Suprapubic skin (tissue), 4 donors: ENCODE data around the gene C14orf93. TPM values are rescaled to one million over a fixed set of nuclear protein-coding genes. Genes with fewer than 3 reads are reported as not detected.

Experiments
- DNase-seq, 2 donors: peaks; one replicate each; pipeline ENCODE4 v3.0.0-alpha.2; 2019; ENCODE audit warnings: low spot score in 2 of 2
- H3K27ac ChIP-seq: fragments of 200-600 bp; sonication (generic); one replicate; pipeline ENCODE4 v1.5.1; 2019
- H3K27me3 ChIP-seq: fragments of 200-600 bp; sonication (generic); one replicate; pipeline ENCODE4 v1.5.1; 2019
- H3K36me3 ChIP-seq: fragments of 200-600 bp; sonication (generic); one replicate; pipeline ENCODE4 v1.5.1; 2019
- H3K4me1 ChIP-seq: fragments of 200-600 bp; sonication (generic); one replicate; pipeline ENCODE4 v1.5.1; 2019
- H3K4me3 ChIP-seq: fragments of 200-600 bp; sonication (generic); one replicate; pipeline ENCODE4 v1.5.1; 2019; ENCODE audit warnings: mild to moderate bottlenecking
- H3K9me3 ChIP-seq: fragments of 200-600 bp; sonication (generic); one replicate; pipeline ENCODE4 v1.5.1; 2019
- EP300 ChIP-seq: sonication (generic); formaldehyde crosslinking; IDR thresholded peaks from one replicate; pipeline ENCODE4 v1.6.1; 2017; ENCODE audit warnings: antibody characterized with exemption
- POLR2A ChIP-seq, 2 donors: fragments of 450-650 bp; IDR thresholded peaks; one replicate each; pipeline ENCODE4 v1.6.1; 2017; ENCODE audit warnings: antibody characterized with exemption in 2 of 2, mild to moderate bottlenecking in 2 of 2, moderate library complexity in 2 of 2
- POLR2AphosphoS5 ChIP-seq, 3 donors: sonication (generic); formaldehyde crosslinking; IDR thresholded peaks; one replicate each; pipeline ENCODE4 v1.6.1; 2017; ENCODE audit warnings: antibody characterized with exemption in 3 of 3
- WGBS: methylation state at CpG from one replicate; pipeline ENCODE4 v1.1.5; 2018; 5-methylcytosine and 5-hydroxymethylcytosine counted together
- total RNA-seq, 4 donors: library from RNA; depleted of rRNA; stranded (reverse); fragments of >200 nt; gene quantifications; one replicate each; pipeline ENCODE4 v1.1.0, GENCODE V29; 2016
- TF ChIP-seq, protein P1 (sequence below), 2 donors: fragments of 200-600 bp in 1 of 2; fragments of 450-650 bp in 1 of 2; sonication (generic) in 1 of 2; IDR thresholded peaks; one replicate each; pipeline ENCODE4 v1.5.1; 2016 to 2019; ENCODE audit warnings: antibody characterized with exemption in 2 of 2, mild to moderate bottlenecking in 1 of 2, moderate library complexity in 1 of 2

Gene C14orf93
- total RNA-seq, 4 donors from 2014 or later, result 19.1 to 32.9 (median 24.3) TPM

DNA sequence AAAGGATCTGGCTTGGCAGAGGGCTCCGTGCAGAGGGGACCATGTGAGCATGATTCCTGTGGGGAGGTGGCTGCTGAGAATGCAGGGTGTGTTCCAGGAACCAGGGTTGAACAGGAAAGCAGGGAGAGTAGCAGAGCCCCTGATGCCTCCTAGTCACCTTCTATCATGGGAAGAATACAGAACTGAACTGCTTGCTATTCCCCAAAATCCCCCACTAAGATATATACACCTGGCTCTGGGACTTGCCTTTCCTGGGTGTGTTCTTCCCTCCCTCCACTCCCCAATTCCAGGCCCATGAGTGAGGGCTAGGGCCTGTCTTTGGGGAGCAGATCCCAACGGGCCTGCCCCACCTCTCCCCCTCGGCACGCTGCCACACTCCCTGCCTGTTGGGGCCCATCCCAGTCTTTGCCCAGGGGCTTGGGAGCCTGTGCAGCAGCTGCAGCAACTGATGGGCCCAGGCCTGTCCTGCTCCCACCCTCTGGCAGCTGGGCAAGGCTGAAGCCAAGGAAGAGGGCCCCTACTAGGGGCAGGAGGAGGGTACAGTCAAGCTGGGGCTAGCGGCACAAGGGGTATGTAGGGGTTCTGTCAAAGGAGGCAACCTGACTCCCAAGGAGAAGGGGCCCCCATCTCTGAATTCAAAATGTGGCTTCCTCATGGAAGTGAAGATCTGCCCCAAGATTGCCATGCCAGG is 30.8 kb downstream of the C14orf93 start:
- H3K27ac ChIP-seq, result peak overlapping the region; percentile 86
- WGBS, result 19% methylated on average over 5 of the region's 5 CpGs

DNA sequence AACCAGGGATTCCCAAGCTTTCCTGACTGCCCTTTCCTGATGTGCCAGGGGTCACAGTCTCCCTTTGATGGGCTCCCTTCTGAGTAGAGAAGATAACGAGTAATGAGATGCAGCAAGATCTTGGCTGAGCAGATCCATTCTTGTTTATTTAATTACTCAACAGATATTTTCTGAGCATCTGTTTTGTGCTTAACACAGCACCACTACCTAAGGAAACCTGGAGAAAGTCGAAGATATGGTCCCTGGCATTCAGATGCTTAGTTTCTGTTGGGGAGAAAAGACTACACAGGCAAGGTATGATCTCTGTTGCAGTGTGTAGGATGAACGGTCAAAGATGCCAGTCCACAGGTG is 31.5 kb downstream of the C14orf93 start:
- H3K4me1 ChIP-seq, result peaks cover 71% of the 10 kb centered on the region
- no peaks in the 10 kb centered on the region for H3K9me3 ChIP-seq
- DNase-seq, result no peak
- no peak overlapping the region for H3K4me3 ChIP-seq
- TF ChIP-seq POLR2AphosphoS5 (IDR thresholded peaks at IDR 0.05), result no peak
- no peak for TF ChIP-seq POLR2A (IDR thresholded peaks at IDR 0.05)
- TF ChIP-seq EP300, result no peak
- TF ChIP-seq, protein P1, sequence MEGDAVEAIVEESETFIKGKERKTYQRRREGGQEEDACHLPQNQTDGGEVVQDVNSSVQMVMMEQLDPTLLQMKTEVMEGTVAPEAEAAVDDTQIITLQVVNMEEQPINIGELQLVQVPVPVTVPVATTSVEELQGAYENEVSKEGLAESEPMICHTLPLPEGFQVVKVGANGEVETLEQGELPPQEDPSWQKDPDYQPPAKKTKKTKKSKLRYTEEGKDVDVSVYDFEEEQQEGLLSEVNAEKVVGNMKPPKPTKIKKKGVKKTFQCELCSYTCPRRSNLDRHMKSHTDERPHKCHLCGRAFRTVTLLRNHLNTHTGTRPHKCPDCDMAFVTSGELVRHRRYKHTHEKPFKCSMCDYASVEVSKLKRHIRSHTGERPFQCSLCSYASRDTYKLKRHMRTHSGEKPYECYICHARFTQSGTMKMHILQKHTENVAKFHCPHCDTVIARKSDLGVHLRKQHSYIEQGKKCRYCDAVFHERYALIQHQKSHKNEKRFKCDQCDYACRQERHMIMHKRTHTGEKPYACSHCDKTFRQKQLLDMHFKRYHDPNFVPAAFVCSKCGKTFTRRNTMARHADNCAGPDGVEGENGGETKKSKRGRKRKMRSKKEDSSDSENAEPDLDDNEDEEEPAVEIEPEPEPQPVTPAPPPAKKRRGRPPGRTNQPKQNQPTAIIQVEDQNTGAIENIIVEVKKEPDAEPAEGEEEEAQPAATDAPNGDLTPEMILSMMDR (IDR thresholded peaks at IDR 0.05), result no peak
- WGBS, result 45% methylated on average over 3 of the region's 3 CpGs
- peak overlapping the region; percentile 86 for H3K27ac ChIP-seq
- H3K27me3 ChIP-seq, result no peaks in the 10 kb centered on the region
- no peaks in the 10 kb centered on the region for H3K36me3 ChIP-seq

More for the DNA sequence above, 30.8 kb downstream of the C14orf93 start:
- H3K36me3 ChIP-seq, result no peaks in the 10 kb centered on the region
- H3K27me3 ChIP-seq, result no peaks in the 10 kb centered on the region
- peak overlapping the region; percentile 77 for H3K4me3 ChIP-seq
- no peaks in the 10 kb centered on the region for H3K9me3 ChIP-seq
- peak; percentile 81 to 82 for DNase-seq
- peak in 1 of 3 donors; percentile 81 for TF ChIP-seq POLR2AphosphoS5 (IDR thresholded peaks at IDR 0.05)
- no peak for TF ChIP-seq POLR2A (IDR thresholded peaks at IDR 0.05)
- H3K4me1 ChIP-seq, result peaks cover 72% of the 10 kb centered on the region

DNA sequence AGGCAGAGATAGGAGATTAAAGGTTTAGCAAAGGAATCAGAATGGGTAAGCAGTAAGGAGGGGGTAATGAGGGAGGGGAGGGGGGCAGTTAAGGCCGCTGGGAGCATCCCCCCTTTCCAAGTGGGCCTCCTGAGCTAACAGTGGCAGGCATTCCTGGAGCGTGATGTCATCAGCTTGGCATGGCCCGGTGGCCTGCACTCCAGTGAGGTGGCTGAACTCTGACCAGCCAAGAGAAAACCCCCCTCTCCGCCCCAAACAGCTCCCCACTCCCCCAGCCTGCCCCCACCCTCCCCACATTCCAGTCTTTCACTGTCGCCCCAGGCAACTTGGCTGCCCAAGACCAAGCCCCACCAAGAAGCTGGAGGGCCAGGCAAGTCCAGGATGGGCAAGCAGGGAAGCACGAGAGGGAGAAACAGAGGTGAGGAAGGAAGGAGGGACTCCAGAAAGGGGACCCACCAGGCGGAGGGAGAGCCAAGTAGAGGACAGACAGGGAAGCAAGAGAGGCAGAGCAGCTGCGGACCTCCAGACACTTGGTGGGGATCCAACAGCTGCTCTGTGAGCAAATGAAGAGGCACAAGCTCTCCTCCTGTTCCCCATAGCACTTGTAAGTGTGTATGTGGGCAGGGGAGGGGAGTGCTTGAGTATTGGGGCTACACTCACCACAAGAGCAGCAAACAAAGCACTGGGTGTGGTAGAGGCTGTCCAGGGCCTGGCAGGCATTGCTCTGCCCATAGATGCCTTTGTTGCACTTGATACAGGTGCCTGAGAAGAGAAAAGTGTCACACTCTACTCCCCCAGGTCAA is 32.1 kb downstream of the C14orf93 start:
- Histone ChIP-seq H3K27ac (peak overlapping the region; percentile 86), H3K4me1 (peaks cover 65% of the 10 kb centered on the region), H3K9me3 (no peaks in the 10 kb centered on the region), H3K27me3 (no peaks in the 10 kb centered on the region), H3K36me3 (peaks cover 5% of the 10 kb centered on the region), H3K4me3 (no peak overlapping the region)
- TF ChIP-seq, protein P1 (IDR thresholded peaks at IDR 0.05), result no peak
- TF ChIP-seq EP300 (no peak), POLR2AphosphoS5 (IDR thresholded peaks at IDR 0.05) (no peak), POLR2A (IDR thresholded peaks at IDR 0.05) (no peak)
- peak in 1 of 2 donors; percentile 63 for DNase-seq
- WGBS, result 29% methylated on average over 7 of the region's 8 CpGs

DNA sequence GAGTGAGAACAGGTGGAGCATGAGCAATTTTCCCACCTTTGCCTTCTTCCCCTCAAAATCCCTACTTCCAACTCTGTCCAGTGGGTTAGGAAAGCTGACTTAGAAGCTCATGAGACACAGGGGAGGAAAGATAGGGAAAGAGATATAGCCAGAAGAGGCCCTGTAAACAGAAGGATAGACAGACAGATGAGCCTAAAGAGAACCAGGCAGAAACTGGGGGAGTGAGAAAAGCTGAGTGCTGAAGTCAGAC is 32.6 kb downstream of the C14orf93 start:
- Histone ChIP-seq H3K27me3 (no peaks in the 10 kb centered on the region), H3K9me3 (no peaks in the 10 kb centered on the region), H3K27ac (peak overlapping the region; percentile 86), H3K36me3 (peaks cover 10% of the 10 kb centered on the region), H3K4me3 (no peak overlapping the region), H3K4me1 (peaks cover 63% of the 10 kb centered on the region)
- TF ChIP-seq EP300 (no peak), POLR2AphosphoS5 (IDR thresholded peaks at IDR 0.05) (no peak)
- TF ChIP-seq, protein P1 (IDR thresholded peaks at IDR 0.05), result no peak
- DNase-seq, result no peak

DNA sequence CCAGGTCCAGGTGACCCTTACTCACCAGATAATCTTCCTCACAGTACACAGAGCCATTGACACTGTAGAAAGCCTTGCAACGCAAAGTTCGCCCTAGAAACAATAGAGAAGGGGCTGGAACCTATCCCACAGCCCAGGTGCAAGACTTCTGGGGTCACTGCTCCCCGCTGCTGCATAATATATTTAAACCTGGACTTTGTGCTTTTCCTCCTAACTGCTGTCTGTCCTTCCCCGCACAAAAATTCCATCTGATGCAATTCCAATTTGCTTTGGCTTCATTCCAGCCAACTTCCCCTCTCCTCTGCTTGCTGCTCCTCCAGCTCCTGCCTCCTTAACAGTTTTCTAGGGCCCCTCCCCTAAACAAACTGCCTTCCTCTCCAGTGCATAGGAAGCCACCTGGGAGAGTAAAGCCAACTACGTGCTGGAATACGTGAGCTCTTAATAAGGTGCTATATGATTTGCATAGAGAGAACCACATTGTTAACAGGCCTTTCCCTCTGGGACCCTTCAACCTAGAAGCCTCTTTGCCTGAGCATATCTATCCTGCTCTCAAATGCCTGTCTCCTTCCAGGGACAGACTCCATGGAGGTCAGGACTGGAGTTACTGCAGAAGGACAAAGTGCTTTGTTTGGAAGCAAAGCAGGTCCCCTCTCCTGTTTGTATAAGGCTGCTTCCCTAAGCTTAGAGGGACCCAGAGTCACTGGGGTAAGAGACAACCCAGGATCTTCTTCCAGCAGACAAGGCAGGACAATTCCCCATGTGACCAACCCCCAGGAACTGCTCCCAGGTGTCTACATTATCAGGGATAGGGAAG is 33.1 kb downstream of the C14orf93 start:
- WGBS, result 34% methylated on average over 6 of the region's 6 CpGs
- Histone ChIP-seq H3K27me3 (no peaks in the 10 kb centered on the region), H3K9me3 (no peaks in the 10 kb centered on the region), H3K4me1 (peaks cover 63% of the 10 kb centered on the region), H3K27ac (no peak overlapping the region), H3K36me3 (peaks cover 12% of the 10 kb centered on the region), H3K4me3 (no peak overlapping the region)
- TF ChIP-seq, protein P1 (IDR thresholded peaks at IDR 0.05), result no peak
- TF ChIP-seq POLR2AphosphoS5 (IDR thresholded peaks at IDR 0.05), result no peak
- no peak for TF ChIP-seq POLR2A (IDR thresholded peaks at IDR 0.05)
- no peak for TF ChIP-seq EP300
- DNase-seq, result peak in 1 of 2 donors; percentile 20
